ENCODE results near the gene ARHGAP33. TPM values are rescaled to one million over a fixed set of nuclear protein-coding genes. Genes with fewer than 3 reads are reported as not detected.

Gene ARHGAP33
- total RNA-seq, 1 donor from 2014 or later: 24.5 TPM

DNA sequence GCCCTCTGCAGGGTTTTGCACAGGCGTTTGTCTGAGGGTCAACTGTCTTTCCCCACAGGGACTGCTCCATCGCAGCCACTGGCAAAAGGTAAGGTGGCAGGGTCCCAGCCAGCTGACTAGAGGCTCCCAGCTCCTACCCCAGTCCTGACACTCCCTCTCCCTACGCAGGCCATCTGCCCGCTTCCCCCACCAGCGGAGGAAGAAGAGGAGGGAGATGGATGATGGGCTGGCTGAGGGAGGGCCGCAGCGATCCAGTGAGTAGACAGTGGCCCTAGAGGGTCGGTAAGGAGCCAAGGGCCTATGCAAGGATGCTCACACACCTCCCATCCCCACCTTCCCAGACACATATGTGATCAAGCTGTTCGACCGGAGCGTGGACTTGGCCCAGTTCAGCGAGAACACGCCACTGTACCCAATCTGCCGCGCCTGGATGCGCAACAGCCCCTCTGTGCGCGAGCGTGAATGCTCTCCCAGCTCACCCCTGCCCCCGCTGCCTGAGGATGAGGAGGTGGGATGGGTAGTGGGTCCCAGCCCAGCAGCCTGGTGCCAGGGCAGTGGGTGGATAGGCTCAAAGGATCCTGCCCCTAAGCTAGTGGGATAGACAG, 22.5 kb upstream of the ARHGAP33 start:
- Mint-ChIP-seq H3K9me3 (no peaks in the 10 kb centered on the region), H3K27me3 (ENCODE audit: insufficient read depth) (no peaks in the 10 kb centered on the region), H3K4me3 (no peak overlapping the region), H3K27ac (no peak overlapping the region), H3K4me1 (ENCODE audit: low read depth) (peaks cover 41% of the 10 kb centered on the region), H3K36me3 (ENCODE audit: low read depth) (peaks cover 17% of the 10 kb centered on the region)
- intact Hi-C loops (cut with micrococcal nuclease): no loop called here
- no peak for DNase-seq (ENCODE audit: low spot score)

GRCh38 chr19:35753634-35754369, 21.6 kb upstream of the ARHGAP33 start:
- Mint-ChIP-seq H3K4me3 (no peak overlapping the region), H3K27me3 (ENCODE audit: insufficient read depth) (no peaks in the 10 kb centered on the region), H3K27ac (no peak overlapping the region), H3K36me3 (ENCODE audit: low read depth) (peaks cover 15% of the 10 kb centered on the region), H3K9me3 (no peaks in the 10 kb centered on the region), H3K4me1 (ENCODE audit: low read depth) (peaks cover 36% of the 10 kb centered on the region)
- no peak for DNase-seq (ENCODE audit: low spot score)
- intact Hi-C loops (cut with micrococcal nuclease): no loop called here

DNA sequence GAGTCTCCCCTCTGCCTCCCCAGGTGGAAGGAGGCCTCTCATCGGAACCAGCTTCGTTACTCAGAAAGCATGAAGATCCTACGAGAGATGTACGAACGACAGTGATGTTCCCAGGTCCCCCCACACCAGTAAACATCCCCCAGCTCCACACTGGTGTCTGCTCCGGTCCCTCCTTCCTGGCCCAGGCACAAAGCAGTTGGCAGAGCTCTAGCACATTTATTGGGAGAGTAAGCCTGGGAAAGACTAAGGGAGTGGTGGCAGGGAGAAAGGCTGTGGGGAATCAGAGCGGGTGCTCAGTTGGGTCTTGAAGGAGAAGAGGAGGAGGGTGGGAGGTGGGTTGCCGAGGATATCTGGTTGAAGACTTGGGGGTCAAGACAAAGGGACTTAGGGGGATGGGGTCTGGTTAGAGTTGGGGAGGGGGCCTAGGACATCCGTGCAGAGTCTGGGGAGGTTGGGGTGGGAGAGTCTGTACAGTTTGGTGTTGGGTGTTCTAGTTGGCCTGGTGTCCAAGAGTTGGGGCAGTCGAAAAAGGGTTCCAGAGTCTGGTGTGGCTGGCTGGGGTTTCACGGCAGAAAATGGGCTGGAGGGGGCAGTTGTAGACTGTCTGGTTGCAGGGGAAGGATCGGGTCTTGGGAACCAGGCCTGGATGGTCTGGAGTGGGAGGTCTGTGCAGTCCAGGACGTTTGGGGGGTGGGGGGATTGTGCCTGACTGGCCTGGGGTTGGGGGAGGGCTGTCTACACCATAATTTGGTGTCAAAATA, 20.8 kb upstream of the ARHGAP33 start:
- peak overlapping the region; percentile 11 for H3K4me3 Mint-ChIP-seq
- no peaks in the 10 kb centered on the region for H3K27me3 Mint-ChIP-seq (ENCODE audit: insufficient read depth)
- H3K36me3 Mint-ChIP-seq (ENCODE audit: low read depth): peaks cover 16% of the 10 kb centered on the region
- intact Hi-C loops (cut with micrococcal nuclease): loop anchor here (5.0 kb wide), 1 partner anchor 207 kb away; the partner anchor contains the start of gene TMEM147
- no peaks in the 10 kb centered on the region for H3K9me3 Mint-ChIP-seq
- no peak for DNase-seq (ENCODE audit: low spot score)
- H3K4me1 Mint-ChIP-seq (ENCODE audit: low read depth): peaks cover 37% of the 10 kb centered on the region
- no peak overlapping the region for H3K27ac Mint-ChIP-seq

DNA sequence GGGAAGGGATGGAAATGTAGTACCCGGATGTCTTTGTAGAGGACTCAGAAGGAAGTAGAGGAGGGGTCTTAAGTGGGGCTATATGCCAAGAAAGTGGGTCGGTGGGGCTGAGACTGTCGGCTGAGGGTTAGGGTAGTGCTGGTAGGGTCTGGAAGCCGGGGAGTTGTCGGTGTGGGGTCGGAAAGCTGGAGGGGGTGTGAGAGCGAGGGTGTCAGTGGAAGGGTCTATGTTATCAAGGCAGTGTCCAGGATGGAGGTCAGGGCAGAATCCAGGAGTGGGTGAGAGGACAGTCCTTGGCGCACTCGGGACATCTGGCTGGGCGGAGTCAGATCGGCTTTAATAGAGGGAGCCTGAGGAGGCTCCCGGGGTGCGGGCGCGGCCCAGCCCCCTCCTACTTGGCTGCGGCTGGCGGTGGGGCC, 20.2 kb upstream of the ARHGAP33 start:
- no peak overlapping the region for H3K27ac Mint-ChIP-seq
- DNase-seq (ENCODE audit: low spot score): no peak
- peaks cover 33% of the 10 kb centered on the region for H3K4me1 Mint-ChIP-seq (ENCODE audit: low read depth)
- intact Hi-C loops (cut with micrococcal nuclease): loop anchor here (5.0 kb wide), 1 partner anchor 208 kb away; the partner anchor contains the start of gene TMEM147
- no peaks in the 10 kb centered on the region for H3K27me3 Mint-ChIP-seq (ENCODE audit: insufficient read depth)
- peaks cover 19% of the 10 kb centered on the region for H3K36me3 Mint-ChIP-seq (ENCODE audit: low read depth)
- no peaks in the 10 kb centered on the region for H3K9me3 Mint-ChIP-seq
- peak overlapping the region; percentile 63 for H3K4me3 Mint-ChIP-seq

GRCh38 chr19:35755550-35756376, 19.6 kb upstream of the ARHGAP33 start:
- Mint-ChIP-seq H3K4me3 (peak overlapping the region; percentile 63), H3K27me3 (ENCODE audit: insufficient read depth) (no peaks in the 10 kb centered on the region), H3K9me3 (no peaks in the 10 kb centered on the region), H3K4me1 (ENCODE audit: low read depth) (peaks cover 29% of the 10 kb centered on the region), H3K27ac (no peak overlapping the region), H3K36me3 (ENCODE audit: low read depth) (peaks cover 19% of the 10 kb centered on the region)
- intact Hi-C loops (cut with micrococcal nuclease): loop anchor here (5.0 kb wide), 1 partner anchor 208 kb away; the partner anchor contains the start of gene TMEM147
- peak; percentile 44 for DNase-seq (ENCODE audit: low spot score)

- Mint-ChIP-seq H3K9me3 (no peaks in the 10 kb centered on the region), H3K4me3 (peak within 1 kb of the TSS; percentile 89), H3K27me3 (ENCODE audit: insufficient read depth) (no peaks in the 10 kb centered on the region), H3K27ac (peak within 1 kb of the TSS; percentile 90), H3K4me1 (ENCODE audit: low read depth) (peaks cover 29% of the 10 kb centered on the region), H3K36me3 (ENCODE audit: low read depth) (peaks cover 19% of the 10 kb centered on the region)
- no peak for DNase-seq (ENCODE audit: low spot score)
- intact Hi-C loops (cut with micrococcal nuclease): loop anchor here (5.0 kb wide), 1 partner anchor 209 kb away; the partner anchor contains the start of gene TMEM147
Measured at GRCh38 chr19:35756377-35757230, 18.8 kb upstream of the ARHGAP33 start, which contains the start of gene HSPB6. HSPB6 (minus strand) TSS chr19:35757029; CDS start chr19:35757008, 21 bp downstream.

DNA sequence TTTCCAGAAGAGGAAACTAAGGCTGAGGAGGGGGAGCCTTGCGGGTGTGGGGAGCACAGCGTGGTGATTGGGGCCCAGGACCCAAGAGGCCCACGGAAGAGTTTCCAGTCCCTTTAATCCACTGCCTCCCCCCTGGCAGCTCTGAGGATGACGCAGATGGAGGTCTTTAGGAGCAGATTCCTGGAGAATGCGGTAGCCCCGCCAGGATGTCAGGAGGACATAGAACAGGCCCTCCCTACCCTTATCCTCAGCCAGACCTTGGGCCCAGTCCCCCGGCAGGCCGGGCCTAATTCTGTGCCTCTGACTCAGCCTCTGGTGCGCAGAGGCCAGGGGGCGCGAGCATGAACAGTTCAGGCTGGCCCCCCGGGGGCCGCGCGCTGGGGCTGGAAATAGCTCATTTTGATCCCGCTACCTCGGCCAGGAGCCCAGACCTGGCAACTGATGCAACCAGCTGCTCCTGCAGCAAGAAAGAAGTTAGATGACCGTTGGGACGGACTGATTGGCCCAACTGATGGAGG, 18.1 kb upstream of the ARHGAP33 start:
- no peaks in the 10 kb centered on the region for H3K9me3 Mint-ChIP-seq
- peaks cover 24% of the 10 kb centered on the region for H3K36me3 Mint-ChIP-seq (ENCODE audit: low read depth)
- peak overlapping the region; percentile 89 for H3K4me3 Mint-ChIP-seq
- H3K27ac Mint-ChIP-seq: peak overlapping the region; percentile 90
- DNase-seq (ENCODE audit: low spot score): no peak
- peaks cover 29% of the 10 kb centered on the region for H3K4me1 Mint-ChIP-seq (ENCODE audit: low read depth)
- no peaks in the 10 kb centered on the region for H3K27me3 Mint-ChIP-seq (ENCODE audit: insufficient read depth)
- intact Hi-C loops (cut with micrococcal nuclease): loop anchor here (5.0 kb wide), 1 partner anchor 210 kb away; the partner anchor contains the start of gene TMEM147

DNA sequence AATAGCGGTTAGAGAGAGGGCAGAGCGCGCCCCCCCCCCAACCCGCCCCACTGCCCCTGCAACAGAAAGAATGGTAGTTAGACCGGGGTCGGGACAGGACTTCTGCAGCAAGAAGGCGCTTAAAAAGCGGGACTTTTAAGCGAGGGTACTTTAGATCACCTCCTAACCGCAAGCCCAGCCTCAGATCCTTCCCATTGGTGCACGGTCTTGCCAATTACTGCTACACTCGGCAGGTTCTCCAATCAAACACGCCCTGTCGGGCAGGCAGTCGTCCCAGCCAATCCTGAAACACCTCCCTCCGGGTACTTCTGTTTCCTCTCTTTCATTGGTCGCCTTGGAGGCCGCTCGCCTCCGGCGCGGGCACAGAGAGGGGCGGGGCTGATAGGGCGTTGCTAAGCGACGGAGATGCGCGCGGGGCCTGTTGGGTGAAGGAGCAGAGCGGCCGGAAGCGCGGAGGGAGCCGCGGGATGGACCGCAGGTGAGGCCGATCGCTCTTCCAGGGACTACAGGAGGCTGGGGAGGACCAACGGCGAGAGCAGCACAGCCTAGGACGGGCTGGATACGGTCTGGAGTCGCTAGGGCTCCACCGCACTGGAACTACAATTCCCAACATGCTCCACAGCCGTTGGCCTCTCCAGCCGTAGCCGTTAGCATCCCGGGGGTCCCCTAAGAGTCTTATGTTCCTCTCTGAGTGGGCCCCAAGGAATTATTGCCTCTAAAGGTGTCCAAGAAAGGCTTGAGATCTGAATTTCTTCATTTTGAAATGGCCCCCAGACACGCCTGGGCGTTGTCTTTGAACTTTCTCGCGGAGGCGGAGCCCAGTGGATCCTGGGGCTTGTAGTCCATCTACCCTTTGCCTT, 17.4 kb upstream of the ARHGAP33 start, which contains the start of gene PROSER3:
TSS of gene PROSER3 (plus strand) at position 428 of the 860 bp plus-strand sequence. CDS start at position 468, 40 bp downstream.
- peak; percentile 99 for DNase-seq (ENCODE audit: low spot score)
- Mint-ChIP-seq H3K9me3 (no peaks in the 10 kb centered on the region), H3K27ac (peak within 1 kb of the TSS; percentile 90), H3K27me3 (ENCODE audit: insufficient read depth) (no peaks in the 10 kb centered on the region), H3K36me3 (ENCODE audit: low read depth) (peaks cover 24% of the 10 kb centered on the region), H3K4me1 (ENCODE audit: low read depth) (peaks cover 29% of the 10 kb centered on the region), H3K4me3 (peak within 1 kb of the TSS; percentile 89)
- intact Hi-C loops (cut with micrococcal nuclease): loop anchor here (1.0 to 5.0 kb wide), 8 partner anchors 10 to 211 kb away; partner anchors contain the start of genes ARHGAP33, COX6B1, LIN37 and TMEM147

GRCh38 chr19:35759697-35760096, 15.7 kb upstream of the ARHGAP33 start:
- peaks cover 18% of the 10 kb centered on the region for H3K36me3 Mint-ChIP-seq (ENCODE audit: low read depth)
- H3K27ac Mint-ChIP-seq: peak overlapping the region; percentile 63
- H3K9me3 Mint-ChIP-seq: no peaks in the 10 kb centered on the region
- peaks cover 28% of the 10 kb centered on the region for H3K4me1 Mint-ChIP-seq (ENCODE audit: low read depth)
- intact Hi-C loops (cut with micrococcal nuclease): loop anchor here (2.0 to 5.0 kb wide), 2 partner anchors 57 to 212 kb away; partner anchors contain the start of gene TMEM147
- DNase-seq (ENCODE audit: low spot score): no peak
- H3K4me3 Mint-ChIP-seq: peak overlapping the region; percentile 89
- H3K27me3 Mint-ChIP-seq (ENCODE audit: insufficient read depth): no peaks in the 10 kb centered on the region

DNA sequence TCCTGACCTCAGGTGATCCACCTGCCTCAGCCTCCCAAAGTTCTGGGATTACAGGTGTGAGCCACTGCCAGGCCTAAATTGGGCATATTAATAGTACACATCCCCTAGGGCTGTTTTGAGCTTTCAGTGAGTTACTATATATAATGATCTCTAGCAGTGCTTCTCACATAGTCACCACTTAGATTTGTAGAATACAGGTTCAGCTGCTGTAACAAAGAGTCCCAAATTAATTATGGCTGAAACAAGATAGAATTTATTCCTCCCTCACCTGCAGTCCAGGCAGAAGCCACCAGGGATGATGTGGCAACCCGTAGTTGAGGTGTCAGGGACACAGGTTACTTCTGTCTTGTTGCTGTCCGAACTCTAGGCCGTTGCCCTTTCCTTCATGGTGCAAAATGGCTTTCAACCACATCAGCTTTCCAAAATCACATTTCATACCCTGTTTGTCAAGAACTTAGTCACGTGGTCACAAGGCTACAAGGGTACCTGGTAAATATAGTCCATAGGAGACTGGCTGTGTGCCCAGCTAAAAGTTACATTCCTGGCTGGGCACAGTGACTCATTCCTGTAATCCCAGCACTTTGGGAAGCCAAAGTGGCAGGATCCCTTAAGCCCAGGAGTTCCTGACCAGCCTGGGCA, 14.5 kb upstream of the ARHGAP33 start:
- Mint-ChIP-seq H3K27me3 (ENCODE audit: insufficient read depth) (no peaks in the 10 kb centered on the region), H3K4me3 (no peak overlapping the region), H3K4me1 (ENCODE audit: low read depth) (peaks cover 23% of the 10 kb centered on the region), H3K36me3 (ENCODE audit: low read depth) (peaks cover 16% of the 10 kb centered on the region), H3K27ac (no peak overlapping the region), H3K9me3 (no peaks in the 10 kb centered on the region)
- intact Hi-C loops (cut with micrococcal nuclease): no loop called here
- DNase-seq (ENCODE audit: low spot score): no peak

Measured in activated T-helper 1 cell treated with anti-CD3 and anti-CD28 coated beads, Interleukin-12 subunit alpha, Interleukin-12 subunit beta, Interleukin-2, Interleukin-4 antibody, amounts not matched to agents 30 ng/mL and 10 ng/mL and 1 ng/mL, durations not matched to agents 14 hours and 24 hours and 36 hours (primary cell).